GM21447 (cell line): ENCODE results near the gene DCAF15.
"Not testable (repeated sequence)": the region's sequence is repeated elsewhere in the genome, so short reads cannot be mapped to it uniquely, and the experiment has no call there.

ENCODE experiments used
- ATAC-seq: cut with Tn5 transposase; IDR thresholded peaks from one replicate; pipeline ENCODE4 v1.9.1; 2021; ENCODE audit not compliant: unreplicated experiment

The DCAF15 gene

GRCh38 chr19:13952154-13952930, at the start of gene DCAF15:
TSS of gene DCAF15 (plus strand) at chr19:13952509. CDS start at chr19:13952513, 4 bp downstream.
- peak; percentile 98 for ATAC-seq

- no peak for ATAC-seq
These were observed 49.2 kb upstream of the DCAF15 start for GRCh38 chr19:13902993-13903555.

GRCh38 chr19:13905634-13906520, 46.4 kb upstream of the DCAF15 start, which contains the start of the genes BRME1 and CC2D1A:
TSS of gene BRME1 (minus strand) at chr19:13906117. CDS start at chr19:13904892, 1,225 bp downstream.
TSS of gene CC2D1A (plus strand) at chr19:13906201. CDS start at chr19:13906442, 241 bp downstream.
- peak; percentile 94 for ATAC-seq

DNA sequence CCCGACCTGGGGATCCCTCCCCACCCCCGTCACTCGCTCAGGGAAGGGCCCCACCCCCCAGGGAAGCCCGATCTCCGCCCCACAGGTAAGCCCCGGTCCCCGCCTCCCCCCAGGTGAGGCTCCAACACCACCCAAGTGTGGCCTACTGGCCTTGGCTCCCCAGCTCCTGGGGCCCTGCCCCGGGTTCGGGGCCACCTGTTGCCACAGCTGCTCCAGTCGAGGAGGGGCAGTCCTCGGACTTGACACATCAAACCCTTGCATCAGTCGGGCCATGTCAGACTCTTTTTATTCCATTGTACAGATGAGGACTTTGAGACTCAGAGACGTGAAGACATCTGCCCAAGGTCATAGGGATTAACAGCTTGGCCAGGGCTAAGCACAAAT, 45.8 kb upstream of the DCAF15 start:
- no peak for ATAC-seq

- ATAC-seq: no peak
These were observed 45.4 kb upstream of the DCAF15 start for GRCh38 chr19:13906910-13907309.

- no peak for ATAC-seq
These were observed 43.6 kb upstream of the DCAF15 start for GRCh38 chr19:13908674-13909073.

- no peak for ATAC-seq
These were observed 42.9 kb upstream of the DCAF15 start for GRCh38 chr19:13909430-13909829.

GRCh38 chr19:13913352-13913751, 39.0 kb upstream of the DCAF15 start:
- no peak for ATAC-seq

DNA sequence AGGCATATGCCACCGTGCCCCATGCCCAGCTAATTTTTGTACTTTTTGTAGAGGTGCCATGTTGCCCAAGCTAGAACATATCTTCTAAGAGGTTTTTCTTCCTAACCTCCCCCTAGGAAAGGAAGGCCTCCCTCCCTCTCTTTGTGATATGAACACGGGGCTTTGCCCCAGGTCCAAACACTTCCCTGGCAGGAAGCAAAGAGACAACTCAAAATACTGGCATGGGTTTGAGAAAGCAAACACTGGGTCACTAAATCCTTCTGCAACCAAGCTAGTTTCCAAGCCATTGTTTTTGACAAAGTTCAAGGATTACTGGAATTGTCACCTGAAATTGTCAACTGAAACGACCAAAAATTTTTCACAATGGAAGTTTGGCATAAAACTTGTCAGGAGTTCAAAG, 37.5 kb upstream of the DCAF15 start:
- no peak for ATAC-seq

DNA sequence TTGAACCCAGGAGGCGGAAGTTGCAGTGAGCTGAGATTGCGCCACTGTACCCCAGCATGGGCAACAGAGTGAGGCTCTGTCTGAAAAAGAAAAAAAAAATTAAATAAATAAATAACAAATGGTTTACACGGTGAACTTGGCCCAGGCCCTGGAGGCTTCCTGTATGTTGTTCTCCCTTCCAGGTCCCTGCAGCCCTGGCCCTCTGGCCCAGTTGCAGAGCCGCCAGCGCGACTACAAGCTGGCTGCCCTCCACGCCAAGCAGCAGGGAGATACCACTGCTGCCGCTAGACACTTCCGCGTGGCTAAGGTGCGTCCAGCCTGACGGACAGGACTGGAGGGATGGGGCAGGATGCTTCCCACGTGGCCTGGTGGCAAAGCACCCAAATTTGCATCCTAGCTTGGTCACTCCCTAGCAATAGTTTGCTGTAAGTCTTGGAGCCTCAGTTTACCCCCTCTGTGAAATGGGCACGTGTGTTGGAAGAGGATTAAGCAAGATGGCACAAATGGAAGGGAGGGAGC, 34.4 kb upstream of the DCAF15 start:
- ATAC-seq: no peak

DNA sequence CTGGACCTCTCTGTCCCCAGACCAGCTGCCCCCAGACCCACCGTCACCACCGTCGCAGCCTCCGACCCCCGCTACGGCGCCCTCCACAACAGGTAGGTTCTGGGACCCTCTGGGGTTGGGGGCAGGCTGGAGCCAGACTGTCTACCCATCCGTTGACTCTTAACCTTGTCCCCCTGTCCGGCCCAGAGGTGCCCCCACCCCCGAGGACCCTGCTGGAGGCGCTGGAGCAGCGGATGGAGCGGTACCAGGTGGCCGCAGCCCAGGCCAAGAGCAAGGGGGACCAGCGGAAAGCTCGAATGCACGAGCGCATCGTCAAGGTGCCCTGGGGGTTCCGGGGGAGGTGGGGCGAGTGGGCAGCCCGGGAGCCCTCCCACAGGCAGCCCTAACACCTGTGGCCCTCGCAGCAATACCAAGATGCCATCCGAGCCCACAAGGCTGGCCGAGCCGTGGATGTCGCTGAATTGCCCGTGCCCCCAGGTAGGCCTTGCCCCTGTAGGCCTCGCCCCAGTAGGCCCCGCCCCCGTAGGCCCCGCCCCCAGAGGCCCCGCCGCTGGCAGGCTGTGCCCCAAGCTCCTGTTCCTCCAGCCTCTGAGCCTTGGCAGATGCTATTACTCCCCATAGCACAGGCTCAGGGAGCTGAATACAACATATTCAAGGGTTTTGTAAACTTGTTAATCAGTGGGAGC, 33.4 kb upstream of the DCAF15 start:
- no peak for ATAC-seq

GRCh38 chr19:13920524-13920923, 31.8 kb upstream of the DCAF15 start:
- no peak for ATAC-seq

DNA sequence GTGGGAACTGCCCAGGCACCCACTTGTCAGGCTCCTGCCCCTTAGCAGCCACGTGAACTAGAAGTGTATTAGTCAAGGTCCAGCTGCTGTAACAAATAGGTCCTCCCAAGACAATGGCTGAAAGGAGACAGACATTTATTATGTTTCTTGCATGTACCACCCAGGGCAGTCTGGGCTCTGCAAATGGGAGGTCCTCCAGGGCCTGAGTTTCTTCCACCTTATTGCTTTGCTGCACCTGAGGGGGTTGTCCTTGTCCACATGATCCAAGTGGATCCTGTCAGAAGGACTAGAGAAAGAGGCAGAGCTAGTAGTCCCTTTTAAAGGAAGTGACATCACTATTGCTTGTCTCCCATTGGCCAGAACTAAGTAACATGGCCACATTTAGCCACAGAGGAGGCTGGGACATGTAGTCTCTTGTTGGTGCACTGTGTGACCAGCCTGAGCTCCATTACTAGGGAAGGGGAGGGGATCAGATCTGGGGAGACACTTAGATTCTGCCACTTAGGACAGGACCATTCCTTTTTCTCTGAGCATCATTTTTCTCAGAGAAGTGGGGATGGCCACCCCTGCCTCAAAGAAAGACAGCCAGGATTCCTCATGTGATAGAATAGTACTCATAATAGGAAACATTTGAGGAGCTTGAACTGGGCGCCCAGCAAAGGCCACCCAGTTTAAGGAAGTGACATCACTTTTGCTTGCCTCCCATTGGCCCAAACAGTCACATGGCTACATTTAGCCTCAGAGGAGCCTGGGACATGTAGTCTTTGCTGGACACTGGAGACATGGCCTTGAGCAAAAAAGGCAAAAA, 31.2 kb upstream of the DCAF15 start:
- no peak for ATAC-seq

- not testable (repeated sequence) for ATAC-seq
These were observed 30.2 kb upstream of the DCAF15 start for GRCh38 chr19:13922118-13922517.

DNA sequence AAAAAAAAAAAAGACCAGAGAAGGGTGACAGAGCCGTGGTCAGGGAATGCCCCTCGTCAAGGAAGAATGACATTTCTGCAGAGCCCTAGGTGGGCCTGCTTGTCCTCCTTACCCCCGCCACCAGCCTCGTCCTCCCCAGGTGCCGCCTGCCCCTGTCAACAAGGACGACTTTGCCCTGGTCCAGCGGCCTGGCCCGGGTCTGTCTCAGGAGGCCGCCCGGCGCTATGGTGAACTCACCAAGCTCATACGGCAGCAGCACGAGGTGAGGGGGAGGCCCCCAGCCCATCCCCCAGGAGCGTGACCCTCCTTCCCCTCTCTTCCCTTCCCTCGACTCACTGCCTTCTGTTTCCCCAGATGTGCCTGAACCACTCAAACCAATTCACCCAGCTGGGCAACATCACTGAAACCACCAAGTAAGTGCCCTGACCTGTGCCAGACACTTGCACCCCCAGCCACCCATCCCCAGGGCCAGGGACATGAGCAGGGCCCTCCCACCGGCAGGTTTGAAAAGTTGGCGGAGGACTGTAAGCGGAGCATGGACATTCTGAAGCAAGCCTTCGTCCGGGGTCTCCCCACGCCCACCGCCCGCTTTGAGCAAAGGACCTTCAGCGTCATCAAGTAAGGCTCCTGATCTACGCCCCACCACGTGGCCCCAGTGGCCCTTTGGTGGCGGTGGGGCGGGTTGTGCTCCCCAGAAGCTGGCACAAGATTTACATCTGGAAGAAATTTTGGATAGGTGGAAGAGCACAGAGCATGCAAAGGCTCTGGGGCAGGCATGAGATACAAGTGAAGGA, 28.9 kb upstream of the DCAF15 start:
- no peak for ATAC-seq

GRCh38 chr19:13926010-13926409, 26.3 kb upstream of the DCAF15 start:
- ATAC-seq: no peak

DNA sequence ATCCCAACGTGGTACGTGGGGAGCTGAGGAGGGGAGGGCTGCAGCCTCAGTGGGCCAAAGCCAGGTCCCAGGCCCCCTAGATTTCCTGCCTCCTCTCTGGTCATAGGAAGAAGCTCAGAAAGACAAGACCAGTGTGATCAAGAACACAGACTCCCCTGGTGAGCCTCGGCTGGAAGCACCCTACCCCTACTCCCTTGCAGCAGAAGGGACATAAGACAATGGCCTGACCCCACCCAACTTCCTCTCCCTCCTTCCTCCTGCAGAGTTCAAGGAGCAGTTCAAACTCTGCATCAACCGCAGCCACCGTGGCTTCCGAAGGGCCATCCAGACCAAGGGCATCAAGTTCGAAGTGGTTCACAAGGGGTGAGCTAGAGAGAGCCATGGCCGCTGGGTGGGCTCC, 25.6 kb upstream of the DCAF15 start:
- no peak for ATAC-seq

- ATAC-seq: no peak
These were observed 23.0 kb upstream of the DCAF15 start for GRCh38 chr19:13929340-13929739.

DNA sequence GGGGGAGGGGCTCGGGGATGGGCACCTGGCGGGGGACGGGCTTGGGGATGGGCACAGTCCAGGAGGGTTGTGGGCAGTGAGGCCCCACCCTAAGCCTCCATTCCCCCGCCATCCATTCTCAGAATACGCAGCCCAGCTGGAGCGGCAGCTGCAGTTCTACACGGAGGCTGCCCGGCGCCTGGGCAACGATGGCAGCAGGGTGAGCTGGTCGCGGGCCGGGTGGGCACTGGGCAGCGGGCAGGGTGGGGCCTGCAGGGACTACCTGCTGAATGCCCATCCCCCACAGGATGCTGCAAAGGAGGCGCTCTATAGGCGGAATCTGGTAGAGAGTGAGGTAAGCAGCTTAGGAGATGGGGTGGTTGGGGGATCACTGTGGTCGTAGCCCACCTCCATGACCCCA, 22.4 kb upstream of the DCAF15 start:
- ATAC-seq: no peak
